PC-9 (cell line): ENCODE results near the gene PRKCH. TPM values are rescaled to one million over a fixed set of nuclear protein-coding genes. Genes with fewer than 3 reads are reported as not detected.

ENCODE experiments used
- BruUV-seq: library from RNA; stranded (reverse); fragments of 400-500 nt; replicated peaks from 2 replicates; lab custom pipeline; 2021; lab: Mats Ljungman, UMichigan
- CTCF ChIA-PET: fragments of 300-600 bp; sonication (Branson Sonifier 250); formaldehyde crosslinking; loops from one replicate; lab custom pipeline; 2022; ENCODE audit warnings: antibody characterized with exemption; lab: Charles Lee
- POLR2A ChIA-PET: fragments of 300-600 bp; sonication (Branson Sonifier 250); formaldehyde crosslinking; loops from one replicate; lab custom pipeline; 2022; ENCODE audit warnings: antibody characterized with exemption; ENCODE audit not compliant: unreplicated experiment; lab: Charles Lee
- DNase-seq, 2 experiments: peaks; one replicate each; pipeline versions ENCODE4 v3.0.0 to v3.0.0-alpha.2; 2015 to 2022; ENCODE audit warnings: mixed read lengths in 1 of 2
- H2AFZ ChIP-seq: fragments of 200-600 bp; sonication (generic); 2 replicates; pipeline ENCODE4 v1.8.1; 2017; ENCODE audit warnings: antibody characterized with exemption
- H3F3A ChIP-seq: fragments of 200-600 bp; sonication (generic); 2 replicates; pipeline ENCODE4 v1.8.1; 2017; ENCODE audit warnings: antibody characterized with exemption, mild to moderate bottlenecking, low read depth; ENCODE audit not compliant: insufficient read depth
- H3K27ac ChIP-seq: fragments of 200-600 bp; sonication (generic); 2 replicates; pipeline ENCODE4 v1.6.1; 2016; ENCODE audit warnings: mixed run types
- H3K27me3 ChIP-seq: fragments of 200-600 bp; sonication (generic); 2 replicates; pipeline ENCODE4 v1.6.1; 2016; ENCODE audit warnings: low read depth, mixed run types; ENCODE audit not compliant: insufficient read depth
- H3K36me3 ChIP-seq: fragments of 200-600 bp; sonication (generic); 2 replicates; pipeline ENCODE4 v1.6.1; 2016; ENCODE audit warnings: low read depth, mixed run types
- H3K4me1 ChIP-seq: fragments of 200-600 bp; sonication (generic); replicated peaks from 2 replicates; pipeline ENCODE4 v1.6.1; 2016; ENCODE audit warnings: mixed run types; ENCODE audit not compliant: insufficient read depth
- H3K4me2 ChIP-seq: fragments of 200-600 bp; sonication (generic); 2 replicates; pipeline ENCODE4 v1.6.1; 2017; ENCODE audit warnings: mixed run types
- H3K4me3 ChIP-seq: fragments of 200-600 bp; sonication (generic); 2 replicates; pipeline ENCODE4 v1.6.1; 2016; ENCODE audit warnings: mixed run types
- H3K79me2 ChIP-seq: fragments of 200-600 bp; sonication (generic); 2 replicates; pipeline ENCODE4 v1.6.1; 2017; ENCODE audit warnings: low read depth, mixed run types
- H3K9me2 ChIP-seq: fragments of 200-600 bp; sonication (generic); 2 replicates; pipeline ENCODE4 v1.8.1; 2017; ENCODE audit warnings: mild to moderate bottlenecking; ENCODE audit not compliant: insufficient read depth
- H3K9me3 ChIP-seq: fragments of 200-600 bp; sonication (generic); 2 replicates; pipeline ENCODE4 v1.8.1; 2016; ENCODE audit warnings: low read depth; ENCODE audit not compliant: insufficient read depth
- H4K20me1 ChIP-seq: fragments of 200-600 bp; sonication (generic); 2 replicates; pipeline ENCODE4 v1.8.1; 2017; ENCODE audit not compliant: insufficient read depth
- CTCF ChIP-seq: fragments of 200-600 bp; sonication (generic); conservative IDR thresholded peaks from 2 replicates; pipeline ENCODE4 v1.6.1; 2017; ENCODE audit warnings: mixed run types, antibody characterized with exemption, mild to moderate bottlenecking, moderate library complexity
- EZH2 ChIP-seq: fragments of 200-600 bp; sonication (generic); IDR thresholded peaks from 2 replicates; pipeline ENCODE4 v1.8.0; 2017; ENCODE audit warnings: antibody characterized with exemption, low read depth
- intact Hi-C: fragments of 100-400 bp; cut with micrococcal nuclease; formaldehyde crosslinking; loops from one replicate; pipeline ENCODE4 v1.10.0; 2022; ENCODE audit not compliant: unreplicated experiment
- total RNA-seq: library from RNA; stranded (reverse); gene quantifications from 2 replicates; pipeline ENCODE4 v1.2.3, GENCODE V29; 2021

Gene PRKCH
- total RNA-seq, 1 experiment from 2014 or later = 32.4 TPM

GRCh38 chr14:61511558-61511948, 190.2 kb downstream of the PRKCH start:
- H3K4me3 ChIP-seq = no peak overlapping the region
- H3F3A ChIP-seq = peaks cover 25% of the 10 kb centered on the region
- peak in 1 of 2 experiments; percentile 40 for DNase-seq
- no peaks in the 10 kb centered on the region for H4K20me1 ChIP-seq
- ChIA-PET POLR2A (interaction anchor here (0.7 kb wide), 1 partner anchor 21 kb away, joined by 3 read pairs; no protein-coding TSS in a partner anchor), CTCF (no interaction called here)
- 0 out of 2 replicates have a peak overlapping the region, but pooled peaks have one; percentile 10 for H3K4me2 ChIP-seq
- H3K9me2 ChIP-seq = no peaks in the 10 kb centered on the region
- peak overlapping the region; percentile 30 for H3K27ac ChIP-seq
- H3K4me1 ChIP-seq = peaks cover 54% of the 10 kb centered on the region
- H3K36me3 ChIP-seq = peaks cover 5% of the 10 kb centered on the region; the same call in 1 of the 2 replicates
- intact Hi-C loops = no loop called here
- no TSS peak for BruUV-seq
- TF ChIP-seq CTCF = no peak
- no peak for TF ChIP-seq EZH2
- no peaks in the 10 kb centered on the region for H3K27me3 ChIP-seq
- no peak overlapping the region for H2AFZ ChIP-seq
- H3K79me2 ChIP-seq = peaks cover 9% of the 10 kb centered on the region; the same call in 1 of the 2 replicates
- no peaks in the 10 kb centered on the region for H3K9me3 ChIP-seq

- BruUV-seq = no TSS peak
- TF ChIP-seq CTCF = no peak
- TF ChIP-seq EZH2 = no peak
- Histone ChIP-seq H3F3A (peaks cover 21% of the 10 kb centered on the region), H3K9me2 (no peaks in the 10 kb centered on the region), H3K4me1 (peaks cover 54% of the 10 kb centered on the region), H3K79me2 (peaks cover 9% of the 10 kb centered on the region; the same call in 1 of the 2 replicates), H3K27ac (peak overlapping the region; percentile 30), H3K4me2 (0 out of 2 replicates have a peak overlapping the region, but pooled peaks have one; percentile 10), H4K20me1 (no peaks in the 10 kb centered on the region), H3K9me3 (no peaks in the 10 kb centered on the region), H2AFZ (no peak overlapping the region), H3K4me3 (no peak overlapping the region), H3K36me3 (peaks cover 5% of the 10 kb centered on the region; the same call in 1 of the 2 replicates), H3K27me3 (no peaks in the 10 kb centered on the region)
- POLR2A ChIA-PET = interaction anchor here (0.6 to 0.7 kb wide), 3 partner anchors 20 to 250 kb away, joined by 3 to 10 read pairs (median 5); partner anchors contain the start of gene SNAPC1
- CTCF ChIA-PET = interaction anchor here (0.5 to 0.6 kb wide), 2 partner anchors 140 to 251 kb away, joined by 3 to 9 read pairs; no protein-coding TSS in a partner anchor
- intact Hi-C loops = no loop called here
- peak in 1 of 2 experiments; percentile 24 for DNase-seq
These were observed 190.9 kb downstream of the PRKCH start for GRCh38 chr14:61512026-61512834.

DNA sequence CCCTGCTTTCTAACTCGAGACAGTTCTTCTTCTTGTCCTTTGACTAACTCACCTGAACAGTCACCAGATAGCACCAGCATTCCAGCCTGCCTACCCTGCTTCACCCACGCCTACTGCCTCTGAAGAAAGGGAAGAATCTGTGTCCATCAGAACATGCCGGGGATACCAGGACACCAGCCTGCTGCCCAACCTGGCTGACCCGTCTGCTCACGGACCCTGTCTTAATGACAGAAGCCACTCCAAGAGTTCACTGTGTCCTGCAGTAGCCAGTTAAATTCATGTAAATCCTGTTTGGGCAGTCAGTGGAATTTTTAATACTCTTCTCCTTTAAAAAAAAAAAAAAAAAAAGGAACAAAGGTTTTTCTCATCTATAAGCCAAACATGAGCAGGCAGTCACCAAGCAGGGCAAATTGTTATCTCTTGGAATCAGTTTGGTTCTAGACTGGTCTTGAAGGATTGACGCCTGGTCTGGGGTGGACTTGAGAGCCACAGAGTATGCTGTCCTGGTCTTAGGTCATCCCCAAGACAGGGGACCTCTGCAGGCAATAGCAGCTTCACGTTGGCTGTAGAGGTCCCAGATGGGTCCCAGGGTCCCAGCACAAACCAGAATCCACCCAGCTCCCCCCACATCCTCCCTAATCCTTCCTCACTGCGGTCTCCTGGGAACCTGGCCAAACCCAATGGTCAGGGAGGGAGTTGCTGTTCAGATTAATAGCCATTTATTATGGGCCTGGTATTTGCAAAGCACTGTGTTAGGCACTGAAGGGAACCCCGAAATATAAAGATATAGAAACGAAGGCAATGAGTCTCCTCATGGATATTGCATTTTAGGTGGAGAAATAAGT, 192.8 kb downstream of the PRKCH start:
- POLR2A ChIA-PET = no interaction called here
- H3K36me3 ChIP-seq = peaks cover 5% of the 10 kb centered on the region; the same call in 1 of the 2 replicates
- H3K27ac ChIP-seq = peak overlapping the region; percentile 52
- peaks cover 54% of the 10 kb centered on the region for H3K4me1 ChIP-seq
- intact Hi-C loops = loop anchor here (1.0 to 2.0 kb wide), 6 partner anchors 11 to 181 kb away; partner anchors contain the start of gene HIF1A
- H3F3A ChIP-seq = peaks cover 19% of the 10 kb centered on the region
- no peaks in the 10 kb centered on the region for H3K9me3 ChIP-seq
- peaks cover 9% of the 10 kb centered on the region; the same call in 1 of the 2 replicates for H3K79me2 ChIP-seq
- no peaks in the 10 kb centered on the region for H3K9me2 ChIP-seq
- H4K20me1 ChIP-seq = no peaks in the 10 kb centered on the region
- BruUV-seq = no TSS peak
- no peaks in the 10 kb centered on the region for H3K27me3 ChIP-seq
- peak; percentile 85 to 93 for DNase-seq
- CTCF ChIA-PET = no interaction called here
- no peak overlapping the region for H2AFZ ChIP-seq
- peak overlapping the region; percentile 60 for H3K4me2 ChIP-seq
- TF ChIP-seq EZH2 (no peak), CTCF (no peak)
- H3K4me3 ChIP-seq = no peak overlapping the region
